HG02970 (cell line): ENCODE results near the gene CACNA1C.
"Not testable (repeated sequence)": the region's sequence is repeated elsewhere in the genome, so short reads cannot be mapped to it uniquely, and the experiment has no call there.

ENCODE experiments used
- ATAC-seq: cut with Tn5 transposase; IDR thresholded peaks from one replicate; pipeline ENCODE4 v1.9.1; 2021; ENCODE audit warnings: mild to moderate bottlenecking, moderate library complexity, moderate number of reproducible peaks; ENCODE audit not compliant: unreplicated experiment, low FRiP score

Gene CACNA1C

GRCh38 chr12:2666846-2667245 is 614.1 kb downstream of the CACNA1C start:
- no peak for ATAC-seq

GRCh38 chr12:2667716-2668440 is 615.1 kb downstream of the CACNA1C start:
- no peak for ATAC-seq

GRCh38 chr12:2668816-2669215 is 616.0 kb downstream of the CACNA1C start:
- no peak for ATAC-seq

- ATAC-seq, result no peak
These were observed 616.8 kb downstream of the CACNA1C start for GRCh38 chr12:2669560-2669959.

GRCh38 chr12:2672863-2673262 is 620.1 kb downstream of the CACNA1C start:
- ATAC-seq, result no peak

- no peak for ATAC-seq
These were observed 621.4 kb downstream of the CACNA1C start for GRCh38 chr12:2673966-2674810.

GRCh38 chr12:2675776-2676175 is 623.0 kb downstream of the CACNA1C start:
- no peak for ATAC-seq

- ATAC-seq, result no peak
These were observed 624.5 kb downstream of the CACNA1C start for GRCh38 chr12:2677142-2677880.

- ATAC-seq, result no peak
These were observed 625.6 kb downstream of the CACNA1C start for GRCh38 chr12:2678426-2678825.

GRCh38 chr12:2679068-2679815 is 626.5 kb downstream of the CACNA1C start:
- no peak for ATAC-seq

GRCh38 chr12:2679816-2680675 is 627.3 kb downstream of the CACNA1C start:
- ATAC-seq, result no peak

GRCh38 chr12:2680676-2681039 is 627.9 kb downstream of the CACNA1C start:
- ATAC-seq, result no peak

GRCh38 chr12:2681450-2682205 is 628.8 kb downstream of the CACNA1C start:
- no peak for ATAC-seq

- ATAC-seq, result no peak
These were observed 629.8 kb downstream of the CACNA1C start for GRCh38 chr12:2682296-2683251.

GRCh38 chr12:2683283-2684025 is 630.7 kb downstream of the CACNA1C start:
- ATAC-seq, result no peak

GRCh38 chr12:2684026-2684325 is 631.2 kb downstream of the CACNA1C start:
- not testable (repeated sequence) for ATAC-seq

GRCh38 chr12:2685620-2686279 is 633.0 kb downstream of the CACNA1C start:
- not testable (repeated sequence) for ATAC-seq
